Common myeloid progenitor, CD34-positive (primary cell): ENCODE data around the gene FOXS1.
"Not testable (repeated sequence)": the region's sequence is repeated elsewhere in the genome, so short reads cannot be mapped to it uniquely, and the experiment has no call there.

ENCODE experiments used
- CTCF ChIA-PET: fragments of 350-600 bp; sonication (Branson Sonifier 250); formaldehyde crosslinking; loops from one replicate; lab custom pipeline; 2021; ENCODE audit warnings: antibody characterized with exemption; lab: Charles Lee
- POLR2A ChIA-PET: fragments of 350-600 bp; sonication (Branson Sonifier 250); formaldehyde crosslinking; loops from one replicate; lab custom pipeline; 2021; ENCODE audit warnings: antibody characterized with exemption; lab: Charles Lee
- DNase-seq, 3 donors: peaks; one replicate each; pipeline versions ENCODE4 v3.0.0 to v3.0.0-alpha.2; 2013
- H3K27ac ChIP-seq, 2 experiments: 1 replicate in 1 of 2; 2 replicates in 1 of 2; pipeline ENCODE4 v1.7.0; 2013; ENCODE audit warnings: inconsistent platforms in 2 of 2, low read length in 2 of 2, mild to moderate bottlenecking in 2 of 2, low read depth in 1 of 2, moderate library complexity in 1 of 2; ENCODE audit not compliant: severe bottlenecking in 2 of 2, insufficient read depth in 1 of 2, poor library complexity in 1 of 2
- H3K27me3 ChIP-seq, 5 experiments: replicated peaks in 2 of 5; 1 replicate in 3 of 5; 2 replicates in 2 of 5; pipeline versions ENCODE4 v1.6.1 to v1.7.0; 2013; ENCODE audit warnings: low read length in 4 of 5, mild to moderate bottlenecking in 2 of 5, moderate library complexity in 2 of 5, inconsistent platforms in 1 of 5; ENCODE audit not compliant: insufficient read depth in 5 of 5, control insufficient read depth in 4 of 5
- H3K36me3 ChIP-seq, 4 experiments: 1 replicate in 2 of 4; 2 replicates in 2 of 4; pipeline versions ENCODE4 v1.6.1 to v1.7.0; 2013; ENCODE audit warnings: low read length in 3 of 4, control low read depth in 1 of 4, mild to moderate bottlenecking in 1 of 4; ENCODE audit not compliant: control insufficient read depth in 4 of 4, insufficient read depth in 4 of 4
- H3K4me1 ChIP-seq, 4 experiments: 1 replicate in 3 of 4; 2 replicates in 1 of 4; pipeline versions ENCODE4 v1.6.1 to v1.7.1; 2013; ENCODE audit warnings: low read length in 3 of 4, mild to moderate bottlenecking in 3 of 4, control low read depth in 1 of 4, inconsistent platforms in 1 of 4, moderate library complexity in 1 of 4; ENCODE audit not compliant: control insufficient read depth in 4 of 4, insufficient read depth in 4 of 4; ENCODE audit errors: control extremely low read depth in 1 of 4
- H3K4me3 ChIP-seq, 7 experiments: 1 replicate in 4 of 7; 2 replicates in 3 of 7; pipeline versions ENCODE4 v1.5.1 to v1.7.0; 2013; ENCODE audit warnings: mild to moderate bottlenecking in 7 of 7, low read length in 6 of 7, moderate library complexity in 6 of 7, inconsistent platforms in 2 of 7, low read depth in 2 of 7, control low read depth in 1 of 7; ENCODE audit not compliant: insufficient read depth in 4 of 7, control insufficient read depth in 1 of 7; ENCODE audit errors: extremely low read depth in 1 of 7
- H3K9me3 ChIP-seq, 5 experiments: 1 replicate in 4 of 5; 2 replicates in 1 of 5; pipeline versions ENCODE4 v1.6.1 to v1.7.1; 2013; ENCODE audit warnings: low read length in 4 of 5, mild to moderate bottlenecking in 2 of 5, inconsistent platforms in 1 of 5, low read depth in 1 of 5, moderate library complexity in 1 of 5; ENCODE audit not compliant: control insufficient read depth in 4 of 5, insufficient read depth in 2 of 5; ENCODE audit errors: control extremely low read depth in 1 of 5
- WGBS: methylation state at CpG from one replicate; pipeline ENCODE4 v1.1.5; 2013; ENCODE audit not compliant: insufficient coverage; 5-methylcytosine and 5-hydroxymethylcytosine counted together

Gene FOXS1

DNA sequence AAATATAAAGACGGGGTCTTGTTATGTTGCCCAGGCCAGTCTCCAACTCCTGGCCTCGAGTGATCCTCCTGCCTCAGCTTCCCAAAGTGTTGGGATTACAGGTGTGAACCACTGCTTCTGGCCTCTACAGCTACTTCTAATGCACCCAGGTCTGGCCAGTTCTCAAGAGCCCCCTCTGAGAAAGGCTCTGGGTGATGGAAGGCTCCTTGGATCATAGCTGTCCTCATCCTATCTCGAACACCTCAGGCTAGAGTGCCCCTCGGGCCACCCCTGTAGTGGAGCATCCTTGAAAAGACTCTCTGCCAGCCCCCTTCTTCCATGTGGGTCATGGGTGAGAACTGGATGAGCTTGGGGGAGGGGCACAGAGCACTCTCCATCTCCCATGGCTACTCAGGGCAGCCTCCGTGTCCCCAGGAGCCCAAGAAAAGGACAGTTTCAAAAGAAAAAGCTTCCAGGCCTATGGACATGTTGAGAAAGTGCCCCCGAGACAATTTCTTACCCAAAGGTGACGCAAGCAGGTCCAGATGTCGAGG lies 27.0 kb downstream of the FOXS1 start:
- H3K9me3 ChIP-seq = no peaks in the 10 kb centered on the region
- H3K4me3 ChIP-seq = no peak overlapping the region
- POLR2A ChIA-PET = no interaction called here
- H3K36me3 ChIP-seq = no peaks in the 10 kb centered on the region
- DNase-seq = no peak
- H3K27me3 ChIP-seq = no peaks in the 10 kb centered on the region
- H3K4me1 ChIP-seq = peaks cover 0 to 14% (median 10%) of the 10 kb centered on the region in 4 experiments
- CTCF ChIA-PET = interaction anchor here (0.7 to 14.3 kb wide), 8 partner anchors 10 to 273 kb away, joined by 3 to 131 read pairs (median 8); partner anchors contain the start of gene FOXS1
- 100% methylated on average over 6 of the region's 8 CpGs for WGBS
- H3K27ac ChIP-seq = no peak overlapping the region

GRCh38 chr20:31817461-31817860 lies 27.9 kb downstream of the FOXS1 start:
- Histone ChIP-seq H3K36me3 (no peaks in the 10 kb centered on the region), H3K4me3 (no peak overlapping the region), H3K9me3 (no peaks in the 10 kb centered on the region), H3K27me3 (no peaks in the 10 kb centered on the region), H3K27ac (no peak overlapping the region), H3K4me1 (peaks cover 0 to 6% (median 3%) of the 10 kb centered on the region in 4 experiments)
- WGBS = 100% methylated on average over 4 of the region's 5 CpGs
- ChIA-PET CTCF (interaction anchor here (0.7 to 14.3 kb wide), 6 partner anchors 9 to 274 kb away, joined by 3 to 131 read pairs (median 8); partner anchors contain the start of gene FOXS1), POLR2A (no interaction called here)
- no peak for DNase-seq

GRCh38 chr20:31816221-31816620 lies 29.2 kb downstream of the FOXS1 start:
- DNase-seq = no peak
- WGBS = 100% methylated on average over 4 of the region's 5 CpGs
- H3K9me3 ChIP-seq = no peaks in the 10 kb centered on the region
- no peak overlapping the region for H3K27ac ChIP-seq
- no peaks in the 10 kb centered on the region for H3K36me3 ChIP-seq
- peaks cover 0 to 9% (median 7%) of the 10 kb centered on the region in 4 experiments for H3K4me1 ChIP-seq
- H3K27me3 ChIP-seq = no peaks in the 10 kb centered on the region
- H3K4me3 ChIP-seq = no peak overlapping the region
- ChIA-PET CTCF (interaction anchor here (0.5 to 14.3 kb wide), 9 partner anchors 9 to 275 kb away, joined by 3 to 131 read pairs (median 3); partner anchors contain the start of gene FOXS1), POLR2A (no interaction called here)

GRCh38 chr20:31815408-31816188 lies 29.8 kb downstream of the FOXS1 start:
- peaks cover 0 to 9% (median 7%) of the 10 kb centered on the region in 4 experiments for H3K4me1 ChIP-seq
- ChIA-PET POLR2A (no interaction called here), CTCF (interaction anchor here (1.0 to 14.3 kb wide), 8 partner anchors 8 to 219 kb away, joined by 3 to 131 read pairs (median 4); partner anchors contain the start of gene FOXS1)
- no peak overlapping the region for H3K4me3 ChIP-seq
- no peaks in the 10 kb centered on the region for H3K9me3 ChIP-seq
- WGBS = 91% methylated on average over 7 of the region's 9 CpGs
- no peak for DNase-seq
- H3K27ac ChIP-seq = no peak overlapping the region
- no peaks in the 10 kb centered on the region for H3K36me3 ChIP-seq
- H3K27me3 ChIP-seq = no peaks in the 10 kb centered on the region

GRCh38 chr20:31814142-31814541 lies 31.3 kb downstream of the FOXS1 start:
- H3K36me3 ChIP-seq, H3K27ac ChIP-seq, DNase-seq, POLR2A ChIA-PET, H3K9me3 ChIP-seq, H3K27me3 ChIP-seq, H3K4me3 ChIP-seq: not testable (repeated sequence)
- CTCF ChIA-PET = interaction anchor here (1.6 to 14.3 kb wide), 5 partner anchors 9 to 39 kb away, joined by 4 to 131 read pairs (median 12); partner anchors contain the start of gene FOXS1
- WGBS = 100% methylated on average over 4 of the region's 7 CpGs
- peaks cover 0 to 11% (median 8%) of the 10 kb centered on the region in 4 experiments for H3K4me1 ChIP-seq

DNA sequence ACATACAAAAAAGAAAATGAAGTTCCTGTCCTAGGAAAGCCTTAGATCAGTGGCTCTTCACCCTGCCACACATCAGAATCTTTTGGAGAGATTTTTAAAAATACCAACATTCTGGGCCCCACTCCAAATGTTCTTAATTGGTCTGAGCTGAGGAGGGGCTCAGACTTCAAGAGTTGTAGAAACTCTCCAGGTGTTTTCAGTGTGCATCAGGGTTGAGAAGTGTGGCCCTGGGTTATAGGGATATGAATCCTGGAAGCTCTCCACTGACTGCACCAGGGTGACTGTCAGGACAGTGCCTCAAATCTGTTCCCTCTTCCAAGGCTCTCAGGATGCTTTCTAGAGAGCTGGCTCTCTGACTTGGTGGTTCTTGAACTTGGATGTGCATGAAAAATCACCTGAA lies 31.8 kb downstream of the FOXS1 start:
- CTCF ChIA-PET = interaction anchor here (1.6 to 14.3 kb wide), 5 partner anchors 10 to 39 kb away, joined by 4 to 131 read pairs (median 12); partner anchors contain the start of gene FOXS1
- H3K9me3 ChIP-seq = no peaks in the 10 kb centered on the region
- peaks cover 0 to 11% (median 8%) of the 10 kb centered on the region in 4 experiments for H3K4me1 ChIP-seq
- H3K4me3 ChIP-seq = no peak overlapping the region
- H3K27ac ChIP-seq = no peak overlapping the region
- peaks cover 0 to 1% (median 0%) of the 10 kb centered on the region in 4 experiments for H3K36me3 ChIP-seq
- POLR2A ChIA-PET = no interaction called here
- DNase-seq = no peak
- H3K27me3 ChIP-seq = no peaks in the 10 kb centered on the region
